PC-3 (cell line): ENCODE results near the gene GRIK5. TPM values are rescaled to one million over a fixed set of nuclear protein-coding genes. Genes with fewer than 3 reads are reported as not detected.

Source experiments
- ATAC-seq: fragments of 200-7000 bp; cut with Tn5 transposase; 2 replicates; pipeline ENCODE4 v1.9.1; 2020; ENCODE audit warnings: mild to moderate bottlenecking, moderate library complexity
- BruUV-seq: library from RNA; stranded (reverse); fragments of 400-500 nt; replicated peaks from 2 replicates; lab custom pipeline; 2021; lab: Mats Ljungman, UMichigan
- CTCF ChIA-PET: fragments of 300-600 bp; sonication (Branson Sonifier 250); formaldehyde crosslinking; loops from one replicate; lab custom pipeline; 2022; ENCODE audit warnings: antibody characterized with exemption; lab: Charles Lee
- POLR2A ChIA-PET: fragments of 300-600 bp; sonication (Branson Sonifier 250); formaldehyde crosslinking; loops from one replicate; lab custom pipeline; 2022; ENCODE audit warnings: antibody characterized with exemption; ENCODE audit not compliant: unreplicated experiment; lab: Charles Lee
- DNase-seq: peaks from one replicate; pipeline ENCODE4 v3.0.0-alpha.2; 2015
- H2AFZ ChIP-seq: fragments of 300-600 bp; sonication (generic); 2 replicates; pipeline ENCODE4 v1.6.0; 2016; ENCODE audit warnings: antibody characterized with exemption, low read length
- H3F3A ChIP-seq: fragments of 300-600 bp; sonication (generic); one replicate; pipeline ENCODE4 v1.6.0; 2017; ENCODE audit warnings: antibody characterized with exemption, low read length, control low read depth, mild to moderate bottlenecking; ENCODE audit not compliant: unreplicated experiment
- H3K27ac ChIP-seq: fragments of 300-600 bp; sonication (generic); 2 replicates; pipeline ENCODE4 v1.5.1; 2016; ENCODE audit warnings: mild to moderate bottlenecking, low read length
- H3K27me3 ChIP-seq: fragments of 300-600 bp; sonication (generic); 2 replicates; pipeline ENCODE4 v1.6.1; 2016; ENCODE audit warnings: low read length, mixed read lengths
- H3K36me3 ChIP-seq: fragments of 300-600 bp; sonication (generic); 2 replicates; pipeline ENCODE4 v1.6.1; 2016; ENCODE audit warnings: low read depth, mixed run types, low read length, mixed read lengths
- H3K4me1 ChIP-seq: fragments of 300-600 bp; sonication (generic); 2 replicates; pipeline ENCODE4 v1.5.1; 2016; ENCODE audit warnings: low read length; ENCODE audit not compliant: insufficient read depth
- H3K4me2 ChIP-seq: fragments of 300-600 bp; sonication (generic); 2 replicates; pipeline ENCODE4 v1.6.0; 2016; ENCODE audit warnings: low read length
- H3K4me3 ChIP-seq: fragments of 300-600 bp; sonication (generic); 2 replicates; pipeline ENCODE4 v1.5.1; 2016; ENCODE audit warnings: mild to moderate bottlenecking, low read length, mixed read lengths
- H3K79me2 ChIP-seq: fragments of 300-600 bp; sonication (generic); 2 replicates; pipeline ENCODE4 v1.6.1; 2017; ENCODE audit warnings: low read length, mixed read lengths
- H3K9ac ChIP-seq: fragments of 300-600 bp; sonication (generic); 2 replicates; pipeline ENCODE4 v1.6.0; 2016; ENCODE audit warnings: mild to moderate bottlenecking, low read length
- H3K9me2 ChIP-seq: fragments of 300-600 bp; sonication (generic); replicated peaks from 2 replicates; pipeline ENCODE4 v1.6.1; 2016; ENCODE audit warnings: mixed run types, low read length, mixed read lengths
- H3K9me3 ChIP-seq: fragments of 300-600 bp; sonication (generic); 2 replicates; pipeline ENCODE4 v1.6.1; 2016; ENCODE audit warnings: low read length, mixed read lengths
- H4K20me1 ChIP-seq: fragments of 300-600 bp; sonication (generic); 2 replicates; pipeline ENCODE4 v1.6.1; 2016; ENCODE audit warnings: low read length, mixed read lengths
- CTCF ChIP-seq: fragments of 300-600 bp; sonication (generic); conservative IDR thresholded peaks from 2 replicates; pipeline ENCODE4 v1.5.1; 2017; ENCODE audit warnings: antibody characterized with exemption, low read depth, mild to moderate bottlenecking, low read length
- EZH2 ChIP-seq: fragments of 300-600 bp; sonication (generic); IDR thresholded peaks from one replicate; pipeline ENCODE4 v1.6.1; 2017; ENCODE audit warnings: antibody characterized with exemption, mild to moderate bottlenecking, low read length; ENCODE audit not compliant: unreplicated experiment
- EZH2phosphoT487 ChIP-seq: fragments of 300-600 bp; sonication (generic); IDR thresholded peaks from 2 replicates; pipeline ENCODE4 v1.6.1; 2018; ENCODE audit warnings: mild to moderate bottlenecking, antibody characterized with exemption, low read length, borderline replicate concordance
- intact Hi-C: fragments of 100-400 bp; cut with micrococcal nuclease; formaldehyde crosslinking; loops from 2 replicates; pipeline ENCODE4 v1.9.0; 2023
- total RNA-seq: library from RNA; depleted of rRNA; stranded (reverse); fragments of >200 nt; gene quantifications from 2 replicates; pipeline ENCODE4 v1.2.3, GENCODE V29; 2014

GRIK5 gene
- total RNA-seq, 1 experiment from 2014 or later: not detected

GRCh38 chr19:42086770-42087550 lies 17.0 kb upstream of the GRIK5 start:
- H3K36me3 ChIP-seq: no peaks in the 10 kb centered on the region
- POLR2A ChIA-PET: no interaction called here
- H3K9ac ChIP-seq: no peak overlapping the region
- BruUV-seq: no TSS peak
- CTCF ChIA-PET: no interaction called here
- H3F3A ChIP-seq: no peaks in the 10 kb centered on the region
- no peaks in the 10 kb centered on the region for H3K9me3 ChIP-seq
- intact Hi-C loops: no loop called here
- no peak for DNase-seq
- no peak overlapping the region for H3K4me2 ChIP-seq
- no peaks in the 10 kb centered on the region for H3K27me3 ChIP-seq
- TF ChIP-seq EZH2 (no peak), EZH2phosphoT487 (no peak), CTCF (no peak)
- peaks cover 3% of the 10 kb centered on the region; the same call in 1 of the 2 replicates for H4K20me1 ChIP-seq
- H3K27ac ChIP-seq: no peak overlapping the region
- peaks cover 2% of the 10 kb centered on the region for H3K79me2 ChIP-seq
- H2AFZ ChIP-seq: no peak overlapping the region
- H3K4me1 ChIP-seq: peaks cover 10% of the 10 kb centered on the region; the same call in 1 of the 2 replicates
- no peaks in the 10 kb centered on the region for H3K9me2 ChIP-seq
- ATAC-seq: no peak
- no peak overlapping the region for H3K4me3 ChIP-seq

- H3K4me1 ChIP-seq: peaks cover 10% of the 10 kb centered on the region; the same call in 1 of the 2 replicates
- no peaks in the 10 kb centered on the region for H3K9me2 ChIP-seq
- H4K20me1 ChIP-seq: peaks cover 6% of the 10 kb centered on the region; the same call in 1 of the 2 replicates
- H3K27ac ChIP-seq: no peak overlapping the region
- H3K9ac ChIP-seq: no peak overlapping the region
- ATAC-seq: no peak
- TF ChIP-seq EZH2phosphoT487 (no peak), CTCF (no peak), EZH2 (no peak)
- DNase-seq: no peak
- H3K9me3 ChIP-seq: no peaks in the 10 kb centered on the region
- intact Hi-C loops: no loop called here
- H3F3A ChIP-seq: no peaks in the 10 kb centered on the region
- peaks cover 8% of the 10 kb centered on the region for H3K79me2 ChIP-seq
- BruUV-seq: no TSS peak
- H3K4me2 ChIP-seq: no peak overlapping the region
- no peaks in the 10 kb centered on the region for H3K27me3 ChIP-seq
- ChIA-PET CTCF (no interaction called here), POLR2A (no interaction called here)
- H3K36me3 ChIP-seq: peaks cover 3% of the 10 kb centered on the region; the same call in 1 of the 2 replicates
- no peak overlapping the region for H3K4me3 ChIP-seq
- H2AFZ ChIP-seq: no peak overlapping the region
Measured at GRCh38 chr19:42086188-42086736, 16.3 kb upstream of the GRIK5 start.

GRCh38 chr19:42083537-42083936 lies 13.5 kb upstream of the GRIK5 start:
- CTCF ChIA-PET: no interaction called here
- H3K27ac ChIP-seq: no peak overlapping the region
- no peaks in the 10 kb centered on the region for H3K9me3 ChIP-seq
- DNase-seq (no peak), ATAC-seq (no peak)
- peaks cover 14% of the 10 kb centered on the region; the same call in 1 of the 2 replicates for H4K20me1 ChIP-seq
- no peak overlapping the region for H3K4me2 ChIP-seq
- no peak overlapping the region for H3K4me3 ChIP-seq
- no peaks in the 10 kb centered on the region for H3F3A ChIP-seq
- H3K79me2 ChIP-seq: peaks cover 28% of the 10 kb centered on the region
- peaks cover 15% of the 10 kb centered on the region; the same call in 1 of the 2 replicates for H3K36me3 ChIP-seq
- H2AFZ ChIP-seq: no peak overlapping the region
- H3K9ac ChIP-seq: no peak overlapping the region
- intact Hi-C loops: no loop called here
- H3K4me1 ChIP-seq: peaks cover 13% of the 10 kb centered on the region
- no TSS peak for BruUV-seq
- no peaks in the 10 kb centered on the region for H3K27me3 ChIP-seq
- TF ChIP-seq EZH2: no peak
- no peak for TF ChIP-seq EZH2phosphoT487
- no peak for TF ChIP-seq CTCF
- POLR2A ChIA-PET: no interaction called here
- no peaks in the 10 kb centered on the region for H3K9me2 ChIP-seq
